Ishikawa (cell line): Measurements from ENCODE around the gene ZC2HC1B.

ENCODE experiments used
- EP300 ChIP-seq: IDR thresholded peaks from 2 replicates; pipeline ENCODE4 v1.6.1; 2012; ENCODE audit warnings: borderline replicate concordance
- RAD21 ChIP-seq: IDR thresholded peaks from 2 replicates; pipeline ENCODE4 v1.6.1; 2012; ENCODE audit warnings: low read depth
- TAF1 ChIP-seq: IDR thresholded peaks from 2 replicates; pipeline ENCODE4 v1.6.1; 2012; ENCODE audit warnings: low read depth, mild to moderate bottlenecking
- TF ChIP-seq, protein P1 (sequence below): IDR thresholded peaks from 2 replicates; pipeline ENCODE4 v1.6.1; 2012

- TF ChIP-seq RAD21: no peak
- TF ChIP-seq, protein P1, sequence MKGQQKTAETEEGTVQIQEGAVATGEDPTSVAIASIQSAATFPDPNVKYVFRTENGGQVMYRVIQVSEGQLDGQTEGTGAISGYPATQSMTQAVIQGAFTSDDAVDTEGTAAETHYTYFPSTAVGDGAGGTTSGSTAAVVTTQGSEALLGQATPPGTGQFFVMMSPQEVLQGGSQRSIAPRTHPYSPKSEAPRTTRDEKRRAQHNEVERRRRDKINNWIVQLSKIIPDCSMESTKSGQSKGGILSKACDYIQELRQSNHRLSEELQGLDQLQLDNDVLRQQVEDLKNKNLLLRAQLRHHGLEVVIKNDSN: no peak
- TF ChIP-seq TAF1: no peak
- TF ChIP-seq EP300: no peak
These were observed 4.2 kb upstream of the ZC2HC1B start for GRCh38 chr6:143859891-143860660.
